HCT116 (cell line): ENCODE results near the gene NAT10. TPM values are rescaled to one million over a fixed set of nuclear protein-coding genes. Genes with fewer than 3 reads are reported as not detected.

Experiments
- ATAC-seq: fragments of 200-7000 bp; cut with Tn5 transposase; 2 replicates; pipeline ENCODE4 v1.9.1; 2020; ENCODE audit warnings: mild to moderate bottlenecking, moderate library complexity
- BruUV-seq: library from RNA; stranded (reverse); fragments of 400-500 nt; replicated peaks from 2 replicates; lab custom pipeline; 2021; lab: Mats Ljungman, UMichigan
- CTCF ChIA-PET: fragments of 300-600 bp; sonication (Branson Sonifier 250); formaldehyde crosslinking; loops from one replicate; lab custom pipeline; 2021; ENCODE audit warnings: antibody characterized with exemption; lab: Charles Lee
- POLR2A ChIA-PET: fragments of 300-600, 350-600 bp; sonication (Branson Sonifier 250); formaldehyde crosslinking; loops from one replicate; lab custom pipeline; 2021; ENCODE audit warnings: antibody characterized with exemption; lab: Charles Lee
- RAD21 ChIA-PET, 2 experiments: fragments of 300-600 bp; sonication (Branson Sonifier 250); formaldehyde crosslinking; loops; one replicate each; lab custom pipeline; 2023; ENCODE audit warnings: low total read pairs in 2 of 2; ENCODE audit not compliant: uncharacterized antibody in 2 of 2, unreplicated experiment in 2 of 2, low non-redundant PET in 1 of 2; lab: Charles Lee
- DNase-seq: peaks from one replicate; pipeline ENCODE4 v3.0.0-alpha.2; 2010; ENCODE audit warnings: low read depth, low spot score
- H2AFZ ChIP-seq: fragments of 200-600 bp; shearing (Covaris generic), sonication (generic); 2 replicates; pipeline ENCODE4 v1.6.1; 2017; ENCODE audit warnings: low read depth, mixed run types, mixed read lengths, antibody characterized with exemption, low read length; ENCODE audit not compliant: poor library complexity, severe bottlenecking
- H3K27ac ChIP-seq: 2 replicates; pipeline ENCODE4 v1.5.1; 2012; ENCODE audit warnings: low read depth, low read length
- H3K27me3 ChIP-seq: fragments of 200-600 bp; sonication (generic); 2 replicates; pipeline ENCODE4 v1.6.1; 2016; ENCODE audit warnings: mixed run types, low read length, mixed read lengths; ENCODE audit not compliant: insufficient read depth
- H3K36me3 ChIP-seq, 2 experiments: fragments of 200-500 bp in 1 of 2; fragments of 200-600 bp in 1 of 2; sonication (Bioruptor generic) in 1 of 2; sonication (generic) in 1 of 2; 2 replicates each; pipeline versions ENCODE4 v1.5.1 to v1.6.1; 2014 to 2016; ENCODE audit warnings: low read length in 2 of 2, inconsistent platforms in 1 of 2, mixed read lengths in 1 of 2, mixed run types in 1 of 2; ENCODE audit not compliant: insufficient read depth in 2 of 2, control insufficient read depth in 1 of 2
- H3K4me1 ChIP-seq, 2 experiments: fragments of 200-600 bp in 1 of 2; sonication (generic) in 1 of 2; 2 replicates each; pipeline versions ENCODE4 v1.5.1 to v1.6.1; 2012 to 2017; ENCODE audit warnings: low read length in 2 of 2, inconsistent platforms in 1 of 2, mild to moderate bottlenecking in 1 of 2, mixed read lengths in 1 of 2, mixed run types in 1 of 2, moderate library complexity in 1 of 2; ENCODE audit not compliant: insufficient read depth in 2 of 2, control insufficient read depth in 1 of 2
- H3K4me2 ChIP-seq: fragments of 200-600 bp; sonication (generic); 2 replicates; pipeline ENCODE4 v1.6.1; 2017; ENCODE audit warnings: mixed run types, low read length, mixed read lengths
- H3K4me3 ChIP-seq, 2 experiments: fragments of 200-600 bp in 1 of 2; sonication (generic) in 1 of 2; replicated peaks in 1 of 2; 2 replicates each; pipeline ENCODE4 v1.5.1; 2011 to 2016; ENCODE audit warnings: low read length in 2 of 2, control low read depth in 1 of 2, low read depth in 1 of 2, mild to moderate bottlenecking in 1 of 2, mixed read lengths in 1 of 2, mixed run types in 1 of 2
- H3K79me2 ChIP-seq: fragments of 200-600 bp; sonication (generic); 2 replicates; pipeline ENCODE4 v1.6.1; 2017; ENCODE audit warnings: mild to moderate bottlenecking, mixed run types, low read length, moderate library complexity, mixed read lengths; ENCODE audit not compliant: insufficient read depth
- H3K9ac ChIP-seq: fragments of 200-600 bp; sonication (generic); 2 replicates; pipeline ENCODE4 v1.6.1; 2016; ENCODE audit warnings: low read length, mixed read lengths
- H3K9me2 ChIP-seq: fragments of 200-600 bp; sonication (generic), shearing (Covaris generic); 2 replicates; pipeline ENCODE4 v1.6.1; 2017; ENCODE audit warnings: mixed run types, mild to moderate bottlenecking, moderate library complexity; ENCODE audit not compliant: insufficient read depth
- H3K9me3 ChIP-seq, 2 experiments: fragments of 200-500 bp in 1 of 2; fragments of 200-600 bp in 1 of 2; sonication (Bioruptor generic) in 1 of 2; sonication (generic) in 1 of 2; 2 replicates each; pipeline ENCODE4 v1.6.1; 2014 to 2017; ENCODE audit warnings: low read length in 2 of 2, mixed read lengths in 2 of 2, inconsistent platforms in 1 of 2, low read depth in 1 of 2, mild to moderate bottlenecking in 1 of 2, mixed run types in 1 of 2, moderate library complexity in 1 of 2; ENCODE audit not compliant: control insufficient read depth in 1 of 2, insufficient read depth in 1 of 2
- H4K20me1 ChIP-seq: fragments of 200-600 bp; sonication (generic), shearing (Covaris generic); 2 replicates; pipeline ENCODE4 v1.6.1; 2017; ENCODE audit warnings: mixed run types, mild to moderate bottlenecking, moderate library complexity; ENCODE audit not compliant: insufficient read depth
- POLR2A ChIP-seq: IDR thresholded peaks from 2 replicates; pipeline ENCODE4 v1.7.0; 2011; ENCODE audit warnings: borderline replicate concordance; ENCODE audit not compliant: insufficient read depth, insufficient read length; ENCODE audit errors: extremely low read depth
- RAD21 ChIP-seq: IDR thresholded peaks from 2 replicates; pipeline ENCODE4 v1.6.1; 2012; ENCODE audit warnings: low read depth, mild to moderate bottlenecking
- intact Hi-C: fragments of 100-400 bp; cut with micrococcal nuclease; formaldehyde crosslinking; loops from 2 replicates; pipeline ENCODE4 v1.10.0; 2022
- total RNA-seq: library from RNA; stranded (reverse); gene quantifications from one replicate; pipeline ENCODE4 v1.2.1, GENCODE V29; 2021; ENCODE audit not compliant: unreplicated experiment
- TF ChIP-seq, protein P1 (sequence below), 3 experiments: fragments of 200-600 bp in 1 of 3; sonication (generic) in 1 of 3; IDR thresholded peaks in 2 of 3; conservative IDR thresholded peaks in 1 of 3; 2 replicates each; pipeline ENCODE4 v1.5.1; 2012 to 2017; ENCODE audit warnings: low read depth in 2 of 3, low read length in 2 of 3, antibody characterized with exemption in 1 of 3, borderline replicate concordance in 1 of 3, control low read depth in 1 of 3, mild to moderate bottlenecking in 1 of 3, mixed read lengths in 1 of 3, mixed run types in 1 of 3, moderate library complexity in 1 of 3; ENCODE audit not compliant: insufficient read depth in 1 of 3

Gene NAT10
- total RNA-seq, 1 experiment from 2014 or later = 101 TPM

GRCh38 chr11:34165786-34166555, 60.5 kb downstream of the NAT10 start:
- CTCF ChIA-PET = interaction anchor here (1.3 kb wide), 1 partner anchor 8 kb away, joined by 4 read pairs; no protein-coding TSS in a partner anchor
- POLR2A ChIA-PET = no interaction called here

More at GRCh38 chr11:34165786-34166555, 60.5 kb downstream of the NAT10 start:
- H2AFZ ChIP-seq = no peak overlapping the region
- H3K4me1 ChIP-seq = peaks cover 0 to 9% of the 10 kb centered on the region in 2 experiments; a peak in 2 of 4 replicates
- H3K9me2 ChIP-seq = no peaks in the 10 kb centered on the region
- H3K9me3 ChIP-seq = no peaks in the 10 kb centered on the region
- no peak for DNase-seq
- intact Hi-C loops = no loop called here
- RAD21 ChIA-PET = no interaction called here
- peak; percentile 53 for ATAC-seq
- H3K4me2 ChIP-seq = peak overlapping the region; percentile 9; the same call in 1 of the 2 replicates
- TF ChIP-seq RAD21 (0 out of 2 replicates have a peak, but pooled peaks have one; percentile 18), POLR2A (no peak)
- TF ChIP-seq, protein P1, sequence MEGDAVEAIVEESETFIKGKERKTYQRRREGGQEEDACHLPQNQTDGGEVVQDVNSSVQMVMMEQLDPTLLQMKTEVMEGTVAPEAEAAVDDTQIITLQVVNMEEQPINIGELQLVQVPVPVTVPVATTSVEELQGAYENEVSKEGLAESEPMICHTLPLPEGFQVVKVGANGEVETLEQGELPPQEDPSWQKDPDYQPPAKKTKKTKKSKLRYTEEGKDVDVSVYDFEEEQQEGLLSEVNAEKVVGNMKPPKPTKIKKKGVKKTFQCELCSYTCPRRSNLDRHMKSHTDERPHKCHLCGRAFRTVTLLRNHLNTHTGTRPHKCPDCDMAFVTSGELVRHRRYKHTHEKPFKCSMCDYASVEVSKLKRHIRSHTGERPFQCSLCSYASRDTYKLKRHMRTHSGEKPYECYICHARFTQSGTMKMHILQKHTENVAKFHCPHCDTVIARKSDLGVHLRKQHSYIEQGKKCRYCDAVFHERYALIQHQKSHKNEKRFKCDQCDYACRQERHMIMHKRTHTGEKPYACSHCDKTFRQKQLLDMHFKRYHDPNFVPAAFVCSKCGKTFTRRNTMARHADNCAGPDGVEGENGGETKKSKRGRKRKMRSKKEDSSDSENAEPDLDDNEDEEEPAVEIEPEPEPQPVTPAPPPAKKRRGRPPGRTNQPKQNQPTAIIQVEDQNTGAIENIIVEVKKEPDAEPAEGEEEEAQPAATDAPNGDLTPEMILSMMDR (IDR thresholded peaks at IDR 0.05 in 2 of 3, conservative IDR thresholded peaks at IDR 0.05 in 1 of 3; ENCODE audit: borderline replicate concordance in 1 of 3, insufficient read depth in 1 of 3, low read depth in 2 of 3, low read length in 2 of 3) = 0 out of 6 replicates have a peak, but pooled peaks of 1 of the 3 experiments have one; percentile 14
- no TSS peak for BruUV-seq
- H3K79me2 ChIP-seq = no peaks in the 10 kb centered on the region
- no peaks in the 10 kb centered on the region for H3K36me3 ChIP-seq
- H3K9ac ChIP-seq = no peak overlapping the region
- H3K27ac ChIP-seq = no peak overlapping the region
- H4K20me1 ChIP-seq = no peaks in the 10 kb centered on the region
- no peaks in the 10 kb centered on the region for H3K27me3 ChIP-seq
- H3K4me3 ChIP-seq = no peak overlapping the region
